Activated T-cell treated with anti-CD3 and anti-CD28 coated beads for 4 hours (primary cell): ENCODE measurements around the gene SHANK3.
"Not testable (repeated sequence)": the region's sequence is repeated elsewhere in the genome, so short reads cannot be mapped to it uniquely, and the experiment has no call there.

ENCODE experiments used
- DNase-seq: peaks from one replicate; pipeline ENCODE4 v3.0.0-alpha.2; 2020

Gene SHANK3

GRCh38 chr22:50654664-50655063 is 18.0 kb upstream of the SHANK3 start:
- not testable (repeated sequence) for DNase-seq

- DNase-seq: no peak
These were observed 16.2 kb upstream of the SHANK3 start for GRCh38 chr22:50656122-50657070.

- no peak for DNase-seq
These were observed 14.7 kb upstream of the SHANK3 start for GRCh38 chr22:50657925-50658324.

GRCh38 chr22:50659711-50660110 is 12.9 kb upstream of the SHANK3 start:
- not testable (repeated sequence) for DNase-seq

- no peak for DNase-seq
These were observed 12.3 kb upstream of the SHANK3 start for GRCh38 chr22:50660306-50660705.

- no peak for DNase-seq
These were observed 7.4 kb upstream of the SHANK3 start for GRCh38 chr22:50665212-50665611.

GRCh38 chr22:50665738-50666137 is 6.9 kb upstream of the SHANK3 start:
- no peak for DNase-seq

- no peak for DNase-seq
These were observed 2.1 kb upstream of the SHANK3 start for GRCh38 chr22:50670513-50670912.

GRCh38 chr22:50670914-50671538 is 1.6 kb upstream of the SHANK3 start:
- no peak for DNase-seq

GRCh38 chr22:50671641-50672040 is 982 bp upstream of the SHANK3 start:
- no peak for DNase-seq

- DNase-seq: no peak
These were observed 582 bp upstream of the SHANK3 start for GRCh38 chr22:50672041-50672440.

- no peak for DNase-seq
These were observed 857 bp downstream of the SHANK3 start for GRCh38 chr22:50673231-50674129.

GRCh38 chr22:50674130-50674500 is 1.5 kb downstream of the SHANK3 start:
- no peak for DNase-seq

GRCh38 chr22:50674606-50675552 is 2.3 kb downstream of the SHANK3 start:
- DNase-seq: no peak

GRCh38 chr22:50675553-50676179 is 3.0 kb downstream of the SHANK3 start:
- DNase-seq: no peak

GRCh38 chr22:50676180-50676636 is 3.6 kb downstream of the SHANK3 start:
- no peak for DNase-seq

- DNase-seq: no peak
These were observed 4.3 kb downstream of the SHANK3 start for GRCh38 chr22:50676661-50677492.

GRCh38 chr22:50677493-50678217 is 5.0 kb downstream of the SHANK3 start:
- DNase-seq: no peak

- DNase-seq: no peak
These were observed 5.6 kb downstream of the SHANK3 start for GRCh38 chr22:50678218-50678650.
